Activated CD8-positive, alpha-beta memory T cell treated with anti-CD3 and anti-CD28 coated beads, Interleukin-2, amount 10 ng/mL, durations not matched to agents 7 days and 5 days (primary cell): Measurements from ENCODE around the gene TBC1D22B. TPM values are rescaled to one million over a fixed set of nuclear protein-coding genes. Genes with fewer than 3 reads are reported as not detected.
"Not testable (repeated sequence)": the region's sequence is repeated elsewhere in the genome, so short reads cannot be mapped to it uniquely, and the experiment has no call there.

Source experiments
- ATAC-seq: fragments of 150-1000 bp; cut with Tn5 transposase; one replicate; pipeline ENCODE4 v1.10.0; 2021; ENCODE audit warnings: moderate library complexity
- CTCF ChIA-PET: fragments of 350-600 bp; sonication (Branson Sonifier 250); formaldehyde crosslinking; loops from one replicate; lab custom pipeline; 2021; ENCODE audit warnings: antibody characterized with exemption; lab: Charles Lee
- DNase-seq: peaks from one replicate; pipeline ENCODE4 v3.0.0-alpha.2; 2020
- H3K27ac Mint-ChIP-seq: one replicate; pipeline ENCODE4 v1.8.0; 2021; ENCODE audit warnings: mild to moderate bottlenecking, mixed read lengths
- H3K27me3 Mint-ChIP-seq: one replicate; pipeline ENCODE4 v1.8.0; 2021; ENCODE audit warnings: mixed read lengths
- H3K36me3 Mint-ChIP-seq: one replicate; pipeline ENCODE4 v1.8.0; 2021; ENCODE audit warnings: mild to moderate bottlenecking, mixed read lengths
- H3K4me1 Mint-ChIP-seq: one replicate; pipeline ENCODE4 v1.8.0; 2021; ENCODE audit warnings: mixed read lengths
- H3K4me3 Mint-ChIP-seq: one replicate; pipeline ENCODE4 v1.8.0; 2021; ENCODE audit warnings: mild to moderate bottlenecking, moderate library complexity, mixed read lengths
- H3K9me3 Mint-ChIP-seq: one replicate; pipeline ENCODE4 v1.8.0; 2022; ENCODE audit warnings: low read depth, mixed read lengths
- total RNA-seq, 2 experiments: library from RNA; stranded (reverse); gene quantifications; one replicate each; pipeline ENCODE4 v1.2.3, GENCODE V29; 2021

The TBC1D22B gene
- total RNA-seq, 2 experiments from 2014 or later: 17.3 to 17.9 TPM

DNA sequence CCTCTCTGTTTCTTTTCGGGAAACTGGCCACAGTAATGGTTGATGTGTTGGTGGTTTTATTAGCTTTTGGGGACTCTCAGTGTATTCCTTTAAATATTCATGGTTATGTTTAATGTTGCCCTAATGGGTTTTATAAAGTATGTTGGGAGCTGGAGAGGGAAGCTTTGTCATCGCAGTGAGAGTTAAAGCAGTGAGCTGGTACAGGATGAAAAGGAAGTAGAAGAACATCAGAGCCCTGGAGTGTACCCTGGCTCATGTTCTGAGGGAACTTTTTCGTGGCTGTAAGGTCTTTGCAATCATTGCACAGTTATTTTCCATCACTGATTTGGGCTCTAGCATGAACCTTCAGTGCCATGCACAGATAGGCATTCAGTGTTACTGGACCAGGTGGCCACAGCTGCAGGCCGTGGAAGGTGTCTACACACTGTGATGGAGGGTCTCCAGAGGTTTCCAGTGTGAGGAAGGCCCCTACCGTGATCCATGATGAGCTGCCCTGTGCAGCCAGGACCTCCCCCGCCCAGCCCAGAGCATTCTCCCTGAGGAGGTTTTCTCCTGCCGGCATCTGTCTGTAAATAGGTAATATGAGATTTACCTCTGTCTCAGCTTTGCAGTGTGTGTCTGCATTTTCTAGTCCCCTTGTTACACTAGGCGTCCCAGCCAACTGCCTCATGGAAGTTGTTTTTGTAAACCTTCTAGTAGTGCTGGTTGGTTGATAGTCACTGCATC, 22.8 kb downstream of the TBC1D22B start:
- ATAC-seq (no peak), DNase-seq (no peak)
- no peak overlapping the region for H3K27ac Mint-ChIP-seq
- no peak overlapping the region for H3K4me3 Mint-ChIP-seq
- peaks cover 40% of the 10 kb centered on the region for H3K4me1 Mint-ChIP-seq
- no peaks in the 10 kb centered on the region for H3K27me3 Mint-ChIP-seq
- H3K9me3 Mint-ChIP-seq: no peaks in the 10 kb centered on the region
- peaks cover 36% of the 10 kb centered on the region for H3K36me3 Mint-ChIP-seq
- CTCF ChIA-PET: interaction anchor here (1.0 kb wide), 1 partner anchor 12 kb away, joined by 3 read pairs; no protein-coding TSS in a partner anchor

DNA sequence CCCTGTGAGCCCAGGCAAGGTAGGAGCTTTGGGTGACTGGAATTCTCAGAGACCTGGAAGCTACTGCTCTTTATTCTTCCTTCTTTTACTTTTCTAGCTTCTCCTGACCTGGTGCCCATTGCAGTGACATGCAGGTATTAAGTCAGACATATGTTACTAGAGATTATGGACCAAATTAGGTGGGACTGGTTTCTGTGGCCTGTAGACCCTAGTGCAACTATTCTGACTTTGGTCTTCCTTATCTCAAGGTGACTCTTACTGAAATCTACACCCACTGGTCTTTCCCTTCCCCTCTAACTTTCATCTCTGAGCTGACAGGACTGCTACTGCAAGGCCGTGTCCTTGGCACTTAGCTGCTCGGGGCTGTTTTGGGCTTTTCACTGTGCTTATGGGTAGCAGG, 24.8 kb downstream of the TBC1D22B start:
- Mint-ChIP-seq H3K27ac (no peak overlapping the region), H3K9me3 (no peaks in the 10 kb centered on the region), H3K36me3 (peaks cover 42% of the 10 kb centered on the region), H3K27me3 (no peaks in the 10 kb centered on the region), H3K4me3 (no peak overlapping the region), H3K4me1 (peaks cover 26% of the 10 kb centered on the region)
- CTCF ChIA-PET: interaction anchor here (1.3 to 1.4 kb wide), 2 partner anchors 30 to 32 kb away, joined by 3 read pairs; no protein-coding TSS in a partner anchor
- ATAC-seq: no peak
- no peak for DNase-seq

DNA sequence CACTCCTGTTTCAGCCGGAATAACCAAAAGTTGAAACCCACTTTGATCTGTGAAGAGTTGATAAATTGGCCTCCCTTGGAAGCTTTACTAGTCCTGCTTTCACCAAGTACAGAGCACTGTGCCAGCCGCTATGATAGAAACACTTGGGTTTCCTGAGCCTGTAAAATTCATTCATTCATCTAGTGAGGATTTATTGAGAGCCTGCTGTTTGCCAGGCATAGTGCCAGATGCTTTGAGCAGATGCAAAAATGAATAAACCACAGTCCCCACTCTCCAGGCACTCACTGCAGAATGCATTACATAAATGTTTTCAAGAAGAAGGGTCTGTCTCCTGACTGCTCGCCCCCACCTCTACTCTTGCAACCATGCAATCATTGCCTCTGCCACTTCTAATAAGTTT, 25.7 kb downstream of the TBC1D22B start:
- CTCF ChIA-PET: interaction anchor here (1.4 kb wide), 1 partner anchor 29 kb away, joined by 3 read pairs; no protein-coding TSS in a partner anchor
- H3K27me3 Mint-ChIP-seq: no peaks in the 10 kb centered on the region
- no peak for ATAC-seq
- H3K27ac Mint-ChIP-seq: no peak overlapping the region
- DNase-seq: no peak
- no peaks in the 10 kb centered on the region for H3K9me3 Mint-ChIP-seq
- peaks cover 26% of the 10 kb centered on the region for H3K4me1 Mint-ChIP-seq
- peaks cover 50% of the 10 kb centered on the region for H3K36me3 Mint-ChIP-seq
- no peak overlapping the region for H3K4me3 Mint-ChIP-seq

GRCh38 chr6:37283671-37284151, 26.1 kb downstream of the TBC1D22B start:
- no peak overlapping the region for H3K27ac Mint-ChIP-seq
- H3K4me3 Mint-ChIP-seq: no peak overlapping the region
- DNase-seq (no peak), ATAC-seq (no peak)
- CTCF ChIA-PET: no interaction called here
- H3K36me3 Mint-ChIP-seq: peaks cover 49% of the 10 kb centered on the region
- H3K4me1 Mint-ChIP-seq: peaks cover 26% of the 10 kb centered on the region
- no peaks in the 10 kb centered on the region for H3K27me3 Mint-ChIP-seq
- no peaks in the 10 kb centered on the region for H3K9me3 Mint-ChIP-seq

GRCh38 chr6:37284781-37285180, 27.2 kb downstream of the TBC1D22B start:
- Mint-ChIP-seq H3K4me3 (no peak overlapping the region), H3K9me3 (no peaks in the 10 kb centered on the region), H3K27ac (no peak overlapping the region), H3K4me1 (peaks cover 26% of the 10 kb centered on the region), H3K27me3 (no peaks in the 10 kb centered on the region), H3K36me3 (peaks cover 44% of the 10 kb centered on the region)
- CTCF ChIA-PET: no interaction called here
- no peak for DNase-seq
- no peak for ATAC-seq

- Mint-ChIP-seq H3K27ac (no peak overlapping the region), H3K36me3 (peaks cover 47% of the 10 kb centered on the region), H3K9me3 (no peaks in the 10 kb centered on the region), H3K4me3 (no peak overlapping the region), H3K27me3 (no peaks in the 10 kb centered on the region), H3K4me1 (peaks cover 34% of the 10 kb centered on the region)
- ATAC-seq (no peak), DNase-seq (no peak)
- CTCF ChIA-PET: no interaction called here
These were observed 28.3 kb downstream of the TBC1D22B start for GRCh38 chr6:37285861-37286311.

GRCh38 chr6:37287519-37288157, 30.1 kb downstream of the TBC1D22B start:
- peaks cover 40% of the 10 kb centered on the region for H3K4me1 Mint-ChIP-seq
- no peak overlapping the region for H3K4me3 Mint-ChIP-seq
- DNase-seq (no peak), ATAC-seq (no peak)
- CTCF ChIA-PET: no interaction called here
- H3K36me3 Mint-ChIP-seq: peaks cover 59% of the 10 kb centered on the region
- no peaks in the 10 kb centered on the region for H3K27me3 Mint-ChIP-seq
- H3K9me3 Mint-ChIP-seq: no peaks in the 10 kb centered on the region
- no peak overlapping the region for H3K27ac Mint-ChIP-seq

GRCh38 chr6:37288247-37288646, 30.7 kb downstream of the TBC1D22B start:
- Mint-ChIP-seq H3K27me3 (no peaks in the 10 kb centered on the region), H3K27ac (peak overlapping the region; percentile 44), H3K9me3 (no peaks in the 10 kb centered on the region), H3K4me3 (no peak overlapping the region), H3K36me3 (peaks cover 57% of the 10 kb centered on the region), H3K4me1 (peaks cover 40% of the 10 kb centered on the region)
- DNase-seq (no peak), ATAC-seq (no peak)
- CTCF ChIA-PET: no interaction called here

GRCh38 chr6:37289931-37290330, 32.4 kb downstream of the TBC1D22B start:
- peaks cover 42% of the 10 kb centered on the region for H3K4me1 Mint-ChIP-seq
- no peaks in the 10 kb centered on the region for H3K9me3 Mint-ChIP-seq
- peak overlapping the region; percentile 70 for H3K27ac Mint-ChIP-seq
- no peaks in the 10 kb centered on the region for H3K27me3 Mint-ChIP-seq
- H3K4me3 Mint-ChIP-seq: peak overlapping the region; percentile 8
- peak; percentile 72 for DNase-seq
- CTCF ChIA-PET: interaction anchor here (1.5 kb wide), 1 partner anchor 36 kb away, joined by 8 read pairs; no protein-coding TSS in a partner anchor
- peaks cover 56% of the 10 kb centered on the region for H3K36me3 Mint-ChIP-seq
- ATAC-seq: peak; percentile 87

DNA sequence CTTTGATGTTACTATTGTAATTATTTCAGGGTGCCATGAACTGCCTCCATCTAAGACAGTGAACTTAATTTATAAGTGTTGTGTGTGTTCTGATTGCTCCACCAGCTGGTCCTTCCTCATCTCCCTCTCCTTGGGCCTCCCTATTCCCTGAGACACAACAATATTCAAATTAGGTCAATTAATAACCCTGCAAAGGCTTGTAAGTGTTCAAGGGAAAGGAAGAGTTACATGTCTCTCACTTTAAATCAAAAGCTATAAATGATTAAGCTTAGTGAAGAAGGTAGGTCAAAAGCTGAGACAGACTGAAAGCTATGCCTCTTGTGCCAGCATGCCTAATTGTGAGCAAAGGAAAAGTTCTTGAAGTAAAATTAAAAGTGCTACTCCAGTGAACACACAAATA, 35.9 kb downstream of the TBC1D22B start:
- Mint-ChIP-seq H3K27me3 (no peaks in the 10 kb centered on the region), H3K4me1 (peaks cover 32% of the 10 kb centered on the region), H3K4me3 (no peak overlapping the region), H3K27ac (no peak overlapping the region), H3K36me3 (peaks cover 57% of the 10 kb centered on the region), H3K9me3 (no peaks in the 10 kb centered on the region)
- CTCF ChIA-PET: interaction anchor here (1.7 to 3.6 kb wide), 3 partner anchors 9 to 275 kb away, joined by 4 to 10 read pairs (median 9); no protein-coding TSS in a partner anchor
- ATAC-seq (no peak), DNase-seq (no peak)

DNA sequence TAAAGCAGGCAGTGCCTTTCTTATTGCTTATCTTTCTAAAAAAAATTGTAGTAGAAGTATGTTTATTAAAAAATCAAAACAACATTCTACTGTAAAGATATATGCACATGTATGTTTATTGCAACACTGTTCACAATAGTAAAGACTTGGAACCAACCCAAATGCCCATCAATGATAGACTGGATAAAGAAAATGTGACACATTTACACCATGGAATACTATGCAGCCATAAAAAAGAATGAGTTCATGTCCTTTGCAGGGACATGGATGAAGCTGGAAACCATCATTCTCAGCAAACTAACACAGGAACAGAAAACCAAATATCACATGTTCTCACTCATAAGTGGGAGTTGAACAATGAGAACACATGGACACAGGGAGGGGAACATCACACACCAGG, 40.1 kb downstream of the TBC1D22B start:
- H3K27me3 Mint-ChIP-seq, H3K9me3 Mint-ChIP-seq, H3K27ac Mint-ChIP-seq, H3K4me3 Mint-ChIP-seq, H3K4me1 Mint-ChIP-seq, DNase-seq, ATAC-seq: not testable (repeated sequence)
- CTCF ChIA-PET: interaction anchor here (0.8 to 1.3 kb wide), 2 partner anchors 17 to 28 kb away, joined by 3 to 4 read pairs; no protein-coding TSS in a partner anchor
- H3K36me3 Mint-ChIP-seq: peaks cover 44% of the 10 kb centered on the region

DNA sequence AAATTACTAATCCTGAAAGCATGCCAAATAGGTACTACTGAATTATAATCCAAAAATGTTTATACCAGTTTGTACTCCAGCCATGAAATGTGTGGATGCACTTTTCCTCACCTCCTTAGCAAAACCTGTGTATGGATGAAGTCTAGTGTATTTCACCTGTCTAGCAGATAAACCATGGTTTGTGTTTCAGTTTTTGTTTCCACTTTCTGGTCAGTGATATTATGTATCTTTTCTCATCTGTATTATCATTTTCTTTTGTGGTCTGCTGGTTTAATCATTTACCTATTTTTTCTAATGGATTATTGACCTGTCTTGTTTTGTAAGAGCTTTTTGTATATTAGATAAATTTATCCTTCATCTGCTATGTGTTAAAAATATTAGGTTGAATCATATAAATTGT, 41.4 kb downstream of the TBC1D22B start:
- H3K27ac Mint-ChIP-seq: no peak overlapping the region
- DNase-seq (no peak), ATAC-seq (no peak)
- H3K4me3 Mint-ChIP-seq: no peak overlapping the region
- no peaks in the 10 kb centered on the region for H3K9me3 Mint-ChIP-seq
- peaks cover 5% of the 10 kb centered on the region for H3K4me1 Mint-ChIP-seq
- CTCF ChIA-PET: interaction anchor here (0.6 to 2.1 kb wide), 5 partner anchors 10 to 493 kb away, joined by 3 to 6 read pairs (median 5); no protein-coding TSS in a partner anchor
- peaks cover 39% of the 10 kb centered on the region for H3K36me3 Mint-ChIP-seq
- no peaks in the 10 kb centered on the region for H3K27me3 Mint-ChIP-seq

GRCh38 chr6:37299990-37300389, 42.4 kb downstream of the TBC1D22B start:
- DNase-seq: no peak
- Mint-ChIP-seq H3K9me3 (no peaks in the 10 kb centered on the region), H3K27me3 (no peaks in the 10 kb centered on the region), H3K36me3 (peaks cover 34% of the 10 kb centered on the region), H3K4me3 (no peak overlapping the region), H3K27ac (no peak overlapping the region), H3K4me1 (peaks cover 5% of the 10 kb centered on the region)
- no peak for ATAC-seq
- CTCF ChIA-PET: interaction anchor here (0.6 to 2.1 kb wide), 4 partner anchors 11 to 415 kb away, joined by 3 to 6 read pairs (median 4); partner anchors contain the start of gene C6orf89
